ENCODE measurements around the gene SFMBT2. TPM values are rescaled to one million over a fixed set of nuclear protein-coding genes. Genes with fewer than 3 reads are reported as not detected.

SFMBT2 gene
- polyA plus RNA-seq, 2 of the 4 experiments (the other 2 are of a cell fraction): 9.6 to 10.2 TPM

GRCh38 chr10:7438196-7438986 lies 27.6 kb upstream of the SFMBT2 start:
- no peaks in the 10 kb centered on the region for H3K9me3 ChIP-seq
- H3K4me3 ChIP-seq: no peak overlapping the region
- H3K4me1 ChIP-seq: no peaks in the 10 kb centered on the region
- no peak overlapping the region for H3K4me2 ChIP-seq
- CTCF ChIA-PET: interaction anchor here (1.2 to 1.3 kb wide), 2 partner anchors 22 to 87 kb away, joined by 3 to 4 read pairs; no protein-coding TSS in a partner anchor
- POLR2A ChIA-PET: no interaction called here
- TF ChIP-seq KDM5A (IDR thresholded peaks at IDR 0.05) (no peak), ZFP36 (IDR thresholded peaks at IDR 0.05; ENCODE audit: borderline replicate concordance, partially characterized antibody) (no peak), HOXB13 (CRISPR knock-in tag; IDR thresholded peaks at IDR 0.05; ENCODE audit: low read depth) (no peak), CBX8 (IDR thresholded peaks at IDR 0.05) (no peak), FOSB (CRISPR knock-in tag; IDR thresholded peaks at IDR 0.05) (no peak), TFCP2L1 (CRISPR knock-in tag; IDR thresholded peaks at IDR 0.05) (no peak), CTCF (IDR thresholded peaks at IDR 0.05) (no peak), FOXS1 (CRISPR knock-in tag; IDR thresholded peaks at IDR 0.05) (no peak), MAX (IDR thresholded peaks at IDR 0.05) (no peak), ELK1 (IDR thresholded peaks at IDR 0.05; ENCODE audit: low read depth, low read length) (no peak), REST (IDR thresholded peaks at IDR 0.05) (no peak), NR3C1 (IDR thresholded peaks at IDR 0.05) (no peak), USF2 (IDR thresholded peaks at IDR 0.05) (no peak), CHD4 (IDR thresholded peaks at IDR 0.05; ENCODE audit: borderline replicate concordance) (no peak), POLR2AphosphoS2 (conservative IDR thresholded peaks at IDR 0.05; ENCODE audit: low read length) (no peak), HEYL (CRISPR knock-in tag; IDR thresholded peaks at IDR 0.05) (no peak)
- no peak overlapping the region for H3K27ac ChIP-seq
- DNase-seq (ENCODE audit: low read depth in 1 of 2, low spot score in 1 of 2): no peak
- no peak for FAIRE-seq
- ATAC-seq: no peak
- 59% methylated on average over 19 of the region's 19 CpGs for WGBS (ENCODE audit: missing lambda C conversion rate)

- no peak for FAIRE-seq
- POLR2A ChIA-PET: no interaction called here
Measured at GRCh38 chr10:7436490-7437100, 25.8 kb upstream of the SFMBT2 start.

More at GRCh38 chr10:7436490-7437100, 25.8 kb upstream of the SFMBT2 start:
- CTCF ChIA-PET: interaction anchor here (0.9 to 1.3 kb wide), 4 partner anchors 12 to 1019 kb away, joined by 3 to 5 read pairs (median 4); no protein-coding TSS in a partner anchor
- Histone ChIP-seq H3K4me2 (no peak overlapping the region), H3K4me3 (no peak overlapping the region), H3K4me1 (no peaks in the 10 kb centered on the region), H3K27ac (no peak overlapping the region), H3K9me3 (no peaks in the 10 kb centered on the region; the same call in 2 of the 3 replicates)
- no peak for DNase-seq (ENCODE audit: low read depth in 1 of 2, low spot score in 1 of 2)
- 61% methylated on average over 3 of the region's 3 CpGs for WGBS (ENCODE audit: missing lambda C conversion rate)
- ATAC-seq: no peak
- TF ChIP-seq NFE2L2 (conservative IDR thresholded peaks at IDR 0.05; ENCODE audit: low read length): no peak
- no peak for TF ChIP-seq NPAS2 (CRISPR knock-in tag; IDR thresholded peaks at IDR 0.05; ENCODE audit: borderline replicate concordance)
- TF ChIP-seq KDM5A (IDR thresholded peaks at IDR 0.05): no peak
- TF ChIP-seq FOSL2 (IDR thresholded peaks at IDR 0.05): no peak
- peak; percentile 44; the same call in 1 of the 2 replicates for TF ChIP-seq FOSL2 (CRISPR knock-in tag; IDR thresholded peaks at IDR 0.05)
